ENCODE data around the gene TRIM29. TPM values are rescaled to one million over a fixed set of nuclear protein-coding genes. Genes with fewer than 3 reads are reported as not detected.

TRIM29 gene
- total and polyA plus RNA-seq, 2 donors (not counting 1 experiment from before 2014, with no cell fraction given): not detected

GRCh38 chr11:120107692-120108091 is 30.2 kb downstream of the TRIM29 start:
- H3K27me3 ChIP-seq (ENCODE audit: control insufficient read depth, insufficient read depth, low read length): peaks cover 17% of the 10 kb centered on the region
- no peaks in the 10 kb centered on the region for H4K20me1 ChIP-seq (ENCODE audit: control insufficient read depth, extremely low read depth, insufficient read depth, low read length)
- no peaks in the 10 kb centered on the region for H3K4me1 ChIP-seq (ENCODE audit: control insufficient read depth, extremely low read depth, insufficient read depth, low read length)
- H2AFZ ChIP-seq (ENCODE audit: low read length): no peak overlapping the region
- H3K9me3 ChIP-seq (ENCODE audit: control insufficient read depth, insufficient read depth, low read depth, low read length): no peaks in the 10 kb centered on the region
- no peaks in the 10 kb centered on the region for H3K36me3 ChIP-seq (ENCODE audit: control insufficient read depth, insufficient read depth, low read length)
- no peak overlapping the region for H3K4me2 ChIP-seq (ENCODE audit: extremely low read depth, insufficient read depth, low read length)
- no peak overlapping the region for H3K27ac ChIP-seq (ENCODE audit: insufficient read depth, low read length)
- no peaks in the 10 kb centered on the region for H3K79me2 ChIP-seq (ENCODE audit: control insufficient read depth, insufficient read depth, low read length)
- no peak for DNase-seq (ENCODE audit: low read depth in 2 of 2)
- TF ChIP-seq EZH2 (IDR thresholded peaks at IDR 0.05; ENCODE audit: low read length, missing control alignments): no peak
- no peak for TF ChIP-seq CTCF (conservative IDR thresholded peaks at IDR 0.05 in 1 of 2, IDR thresholded peaks at IDR 0.05 in 1 of 2; ENCODE audit: low read depth in 1 of 2, low read length in 2 of 2)
- no peak overlapping the region for H3K4me3 ChIP-seq (replicated peaks in 1 of 4; ENCODE audit: control extremely low read depth in 1 of 4, insufficient read depth in 1 of 4, low read depth in 3 of 4, low read length in 4 of 4)
- H3K9ac ChIP-seq (ENCODE audit: insufficient read depth, low read length): no peak overlapping the region

- no peaks in the 10 kb centered on the region for H3K36me3 ChIP-seq (ENCODE audit: control insufficient read depth, insufficient read depth, low read length)
- H3K4me3 ChIP-seq (replicated peaks in 1 of 4; ENCODE audit: control extremely low read depth in 1 of 4, insufficient read depth in 1 of 4, low read depth in 3 of 4, low read length in 4 of 4): no peak overlapping the region
- H3K9ac ChIP-seq (ENCODE audit: insufficient read depth, low read length): no peak overlapping the region
- no peak overlapping the region for H2AFZ ChIP-seq (ENCODE audit: low read length)
- no peaks in the 10 kb centered on the region for H4K20me1 ChIP-seq (ENCODE audit: control insufficient read depth, extremely low read depth, insufficient read depth, low read length)
- no peak overlapping the region for H3K4me2 ChIP-seq (ENCODE audit: extremely low read depth, insufficient read depth, low read length)
- H3K27me3 ChIP-seq (ENCODE audit: control insufficient read depth, insufficient read depth, low read length): peaks cover 17% of the 10 kb centered on the region
- H3K4me1 ChIP-seq (ENCODE audit: control insufficient read depth, extremely low read depth, insufficient read depth, low read length): no peaks in the 10 kb centered on the region
- no peaks in the 10 kb centered on the region for H3K9me3 ChIP-seq (ENCODE audit: control insufficient read depth, insufficient read depth, low read depth, low read length)
- no peak overlapping the region for H3K27ac ChIP-seq (ENCODE audit: insufficient read depth, low read length)
- no peak for TF ChIP-seq CTCF (conservative IDR thresholded peaks at IDR 0.05 in 1 of 2, IDR thresholded peaks at IDR 0.05 in 1 of 2; ENCODE audit: low read depth in 1 of 2, low read length in 2 of 2)
- no peak for TF ChIP-seq EZH2 (IDR thresholded peaks at IDR 0.05; ENCODE audit: low read length, missing control alignments)
- DNase-seq (ENCODE audit: low read depth in 2 of 2): no peak
- no peaks in the 10 kb centered on the region for H3K79me2 ChIP-seq (ENCODE audit: control insufficient read depth, insufficient read depth, low read length)
Observed at GRCh38 chr11:120106354-120107150, 31.4 kb downstream of the TRIM29 start.

GRCh38 chr11:120105576-120105975 is 32.3 kb downstream of the TRIM29 start:
- DNase-seq (ENCODE audit: low read depth in 2 of 2): no peak
- Histone ChIP-seq H3K9me3 (ENCODE audit: control insufficient read depth, insufficient read depth, low read depth, low read length) (no peaks in the 10 kb centered on the region), H3K27ac (ENCODE audit: insufficient read depth, low read length) (no peak overlapping the region), H3K4me1 (ENCODE audit: control insufficient read depth, extremely low read depth, insufficient read depth, low read length) (no peaks in the 10 kb centered on the region), H3K27me3 (ENCODE audit: control insufficient read depth, insufficient read depth, low read length) (peaks cover 20% of the 10 kb centered on the region), H4K20me1 (ENCODE audit: control insufficient read depth, extremely low read depth, insufficient read depth, low read length) (no peaks in the 10 kb centered on the region), H3K79me2 (ENCODE audit: control insufficient read depth, insufficient read depth, low read length) (no peaks in the 10 kb centered on the region), H3K4me2 (ENCODE audit: extremely low read depth, insufficient read depth, low read length) (no peak overlapping the region), H3K36me3 (ENCODE audit: control insufficient read depth, insufficient read depth, low read length) (no peaks in the 10 kb centered on the region), H3K9ac (ENCODE audit: insufficient read depth, low read length) (no peak overlapping the region), H2AFZ (ENCODE audit: low read length) (no peak overlapping the region), H3K4me3 (replicated peaks in 1 of 4; ENCODE audit: control extremely low read depth in 1 of 4, insufficient read depth in 1 of 4, low read depth in 3 of 4, low read length in 4 of 4) (no peak overlapping the region)
- TF ChIP-seq EZH2 (IDR thresholded peaks at IDR 0.05; ENCODE audit: low read length, missing control alignments) (no peak), CTCF (conservative IDR thresholded peaks at IDR 0.05 in 1 of 2, IDR thresholded peaks at IDR 0.05 in 1 of 2; ENCODE audit: low read depth in 1 of 2, low read length in 2 of 2) (no peak)
